CD4-positive, alpha-beta T cell treated with Interleukin-6 for 4 hours (primary cell): ENCODE data around the gene OR5B2.
"Not testable (repeated sequence)": the region's sequence is repeated elsewhere in the genome, so short reads cannot be mapped to it uniquely, and the experiment has no call there.

Experiments used
- DNase-seq: peaks from one replicate; pipeline ENCODE4 v3.0.0-alpha.2; 2020; ENCODE audit warnings: mixed read lengths

The OR5B2 gene

GRCh38 chr11:58428021-58428420 lies at the start of gene OR5B2:
TSS of gene OR5B2 (minus strand) at chr11:58428121. CDS start at chr11:58423261, 4,860 bp downstream.
- no peak for DNase-seq

- DNase-seq: no peak
Measured at GRCh38 chr11:58471892-58472291, 44.0 kb upstream of the OR5B2 start.

GRCh38 chr11:58466293-58466692 lies 38.4 kb upstream of the OR5B2 start:
- DNase-seq: no peak

- no peak for DNase-seq
Measured at GRCh38 chr11:58465690-58466089, 37.8 kb upstream of the OR5B2 start.

- no peak for DNase-seq
Measured at GRCh38 chr11:58451585-58451984, 23.7 kb upstream of the OR5B2 start.

GRCh38 chr11:58446294-58446693 lies 18.4 kb upstream of the OR5B2 start:
- DNase-seq: no peak

- DNase-seq: no peak
Measured at GRCh38 chr11:58444300-58444699, 16.4 kb upstream of the OR5B2 start.

- no peak for DNase-seq
Measured at GRCh38 chr11:58442136-58442535, 14.2 kb upstream of the OR5B2 start, which contains the start of gene OR5B12. TSS of gene OR5B12 (minus strand) at chr11:58442236. CDS start at chr11:58440151, 2,085 bp downstream.

GRCh38 chr11:58438486-58438885 lies 10.6 kb upstream of the OR5B2 start:
- DNase-seq: no peak

GRCh38 chr11:58434217-58434616 lies 6.3 kb upstream of the OR5B2 start:
- DNase-seq: no peak

- DNase-seq: no peak
Measured at GRCh38 chr11:58433638-58434203, 5.8 kb upstream of the OR5B2 start.

- DNase-seq: no peak
Measured at GRCh38 chr11:58429273-58429672, 1.4 kb upstream of the OR5B2 start.

- DNase-seq: no peak
Measured at GRCh38 chr11:58406774-58407173, 21.1 kb downstream of the OR5B2 start, which contains the start of gene OR5B3. TSS of gene OR5B3 (minus strand) at chr11:58406874. CDS start at chr11:58403409, 3,465 bp downstream.

- DNase-seq: not testable (repeated sequence)
Measured at GRCh38 chr11:58399622-58400021, 28.3 kb downstream of the OR5B2 start.

- no peak for DNase-seq
Measured at GRCh38 chr11:58395581-58395980, 32.3 kb downstream of the OR5B2 start.

- no peak for DNase-seq
Measured at GRCh38 chr11:58394195-58394594, 33.7 kb downstream of the OR5B2 start.

- DNase-seq: no peak
Measured at GRCh38 chr11:58392746-58393145, 35.2 kb downstream of the OR5B2 start.

GRCh38 chr11:58391879-58392278 lies 36.0 kb downstream of the OR5B2 start:
- DNase-seq: no peak

GRCh38 chr11:58390551-58391063 lies 37.3 kb downstream of the OR5B2 start:
- DNase-seq: no peak
